SK-N-SH treated with all-trans-retinoic acid at 6 μM for 48 hours (cell line): Measurements from ENCODE around the gene STUM.

ENCODE experiments used
- CSDC2 ChIP-seq: fragments of 250-450 bp; sonication (Bioruptor Pico); IDR thresholded peaks from 2 replicates; pipeline ENCODE4 v1.5.0; 2020; ENCODE audit warnings: mild to moderate bottlenecking, moderate library complexity
- ESRRG ChIP-seq: fragments of 250-450 bp; sonication (Bioruptor Pico); IDR thresholded peaks from 2 replicates; pipeline ENCODE4 v1.6.1; 2021; ENCODE audit warnings: mild to moderate bottlenecking
- OSR1 ChIP-seq: fragments of 250-450 bp; sonication (Bioruptor Pico); IDR thresholded peaks from 2 replicates; pipeline ENCODE4 v1.8.0; 2022; ENCODE audit warnings: moderate library complexity, mild to moderate bottlenecking, inconsistent platforms
- PATZ1 ChIP-seq: fragments of 250-450 bp; sonication (Bioruptor Pico); IDR thresholded peaks from 2 replicates; pipeline ENCODE4 v1.8.0; 2020; ENCODE audit warnings: mild to moderate bottlenecking, moderate library complexity, borderline replicate concordance
- RARB ChIP-seq: fragments of 250-450 bp; sonication (Bioruptor Pico); IDR thresholded peaks from 2 replicates; pipeline ENCODE4 v1.8.0; 2021; ENCODE audit warnings: mild to moderate bottlenecking, moderate library complexity
- TOX ChIP-seq: fragments of 250-450 bp; sonication (Bioruptor Pico); IDR thresholded peaks from 2 replicates; pipeline ENCODE4 v1.8.0; 2021; ENCODE audit warnings: mild to moderate bottlenecking, moderate library complexity, borderline replicate concordance
- ZFP3 ChIP-seq: fragments of 250-450 bp; sonication (Bioruptor Pico); IDR thresholded peaks from 2 replicates; pipeline ENCODE4 v1.5.0; 2020; ENCODE audit warnings: mild to moderate bottlenecking, moderate library complexity
- ZFP30 ChIP-seq: fragments of 450-650 bp; formaldehyde crosslinking; IDR thresholded peaks from 2 replicates; pipeline ENCODE4 v1.5.0; 2022; ENCODE audit warnings: mild to moderate bottlenecking, moderate library complexity
- ZNF565 ChIP-seq: fragments of 450-650 bp; formaldehyde crosslinking; conservative IDR thresholded peaks from 2 replicates; pipeline ENCODE4 v1.5.0; 2020; ENCODE audit warnings: low read depth, mild to moderate bottlenecking, moderate library complexity
- ZNF8 ChIP-seq: fragments of 450-650 bp; formaldehyde crosslinking; IDR thresholded peaks from 2 replicates; pipeline ENCODE4 v1.5.0; 2020; ENCODE audit warnings: mild to moderate bottlenecking, moderate library complexity
- TF ChIP-seq, protein P1 (sequence below): fragments of 250-450 bp; sonication (Bioruptor Pico); IDR thresholded peaks from 2 replicates; pipeline ENCODE4 v1.5.1; 2020; ENCODE audit warnings: low read depth, mild to moderate bottlenecking, moderate library complexity

DNA sequence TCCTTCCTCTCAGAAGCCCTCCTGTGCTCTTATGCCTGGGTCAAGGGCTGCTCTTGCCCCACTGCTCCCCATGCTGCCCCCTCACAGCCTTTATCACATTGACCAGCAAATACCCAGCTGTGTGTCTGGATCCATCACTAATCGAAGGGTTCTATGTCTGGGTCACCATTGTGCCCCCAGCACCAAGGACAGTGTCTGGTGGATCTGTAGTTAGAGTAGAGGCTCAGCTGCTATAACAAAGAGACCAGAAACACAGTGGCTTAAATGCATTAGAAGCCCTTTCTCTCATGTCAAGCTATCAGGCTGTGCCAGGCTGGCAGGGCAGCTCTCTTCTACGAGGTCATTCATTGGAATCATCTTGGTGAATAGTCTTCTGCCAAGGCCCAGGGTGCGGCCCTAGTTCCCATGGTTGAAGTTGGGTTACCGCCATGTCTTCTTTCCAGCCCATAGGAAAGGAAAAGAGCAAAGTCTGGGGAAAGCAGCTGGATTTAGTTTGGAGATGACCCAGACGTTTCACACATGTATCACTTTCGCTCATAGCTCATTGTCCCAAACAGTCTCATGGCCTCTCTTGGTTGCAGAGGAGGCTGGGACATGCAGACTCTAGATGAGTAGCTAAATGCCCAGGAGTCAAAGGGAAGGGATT, 32.2 kb downstream of the STUM start:
- TF ChIP-seq ESRRG (CRISPR knock-in tag) (no peak), OSR1 (CRISPR knock-in tag) (no peak), ZNF565 (no peak), PATZ1 (CRISPR knock-in tag) (no peak), ZFP3 (no peak), RARB (CRISPR knock-in tag) (no peak), TOX (CRISPR knock-in tag) (no peak), ZNF8 (CRISPR knock-in tag) (no peak), CSDC2 (CRISPR knock-in tag) (no peak), ZFP30 (CRISPR knock-in tag) (no peak)
- TF ChIP-seq, protein P1, sequence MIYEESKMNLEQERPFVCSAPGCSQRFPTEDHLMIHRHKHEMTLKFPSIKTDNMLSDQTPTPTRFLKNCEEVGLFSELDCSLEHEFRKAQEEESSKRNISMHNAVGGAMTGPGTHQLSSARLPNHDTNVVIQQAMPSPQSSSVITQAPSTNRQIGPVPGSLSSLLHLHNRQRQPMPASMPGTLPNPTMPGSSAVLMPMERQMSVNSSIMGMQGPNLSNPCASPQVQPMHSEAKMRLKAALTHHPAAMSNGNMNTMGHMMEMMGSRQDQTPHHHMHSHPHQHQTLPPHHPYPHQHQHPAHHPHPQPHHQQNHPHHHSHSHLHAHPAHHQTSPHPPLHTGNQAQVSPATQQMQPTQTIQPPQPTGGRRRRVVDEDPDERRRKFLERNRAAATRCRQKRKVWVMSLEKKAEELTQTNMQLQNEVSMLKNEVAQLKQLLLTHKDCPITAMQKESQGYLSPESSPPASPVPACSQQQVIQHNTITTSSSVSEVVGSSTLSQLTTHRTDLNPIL (CRISPR knock-in tag): no peak
